LNCaP clone FGC (cell line): Measurements from ENCODE around the gene ANKH.

Experiments
- DNase-seq: peaks from one replicate; pipeline ENCODE4 v3.0.0-alpha.2; 2011; ENCODE audit warnings: low read depth
- H3K4me3 ChIP-seq: 2 replicates; pipeline ENCODE4 v1.5.1; 2011; ENCODE audit warnings: mild to moderate bottlenecking, low read depth, low read length, control low read depth
- TF ChIP-seq, protein P1 (sequence below): IDR thresholded peaks from 2 replicates; pipeline ENCODE4 v1.5.1; 2012; ENCODE audit warnings: mild to moderate bottlenecking; ENCODE audit not compliant: control insufficient read depth, insufficient read depth; ENCODE audit errors: extremely low read depth

The ANKH gene

DNA sequence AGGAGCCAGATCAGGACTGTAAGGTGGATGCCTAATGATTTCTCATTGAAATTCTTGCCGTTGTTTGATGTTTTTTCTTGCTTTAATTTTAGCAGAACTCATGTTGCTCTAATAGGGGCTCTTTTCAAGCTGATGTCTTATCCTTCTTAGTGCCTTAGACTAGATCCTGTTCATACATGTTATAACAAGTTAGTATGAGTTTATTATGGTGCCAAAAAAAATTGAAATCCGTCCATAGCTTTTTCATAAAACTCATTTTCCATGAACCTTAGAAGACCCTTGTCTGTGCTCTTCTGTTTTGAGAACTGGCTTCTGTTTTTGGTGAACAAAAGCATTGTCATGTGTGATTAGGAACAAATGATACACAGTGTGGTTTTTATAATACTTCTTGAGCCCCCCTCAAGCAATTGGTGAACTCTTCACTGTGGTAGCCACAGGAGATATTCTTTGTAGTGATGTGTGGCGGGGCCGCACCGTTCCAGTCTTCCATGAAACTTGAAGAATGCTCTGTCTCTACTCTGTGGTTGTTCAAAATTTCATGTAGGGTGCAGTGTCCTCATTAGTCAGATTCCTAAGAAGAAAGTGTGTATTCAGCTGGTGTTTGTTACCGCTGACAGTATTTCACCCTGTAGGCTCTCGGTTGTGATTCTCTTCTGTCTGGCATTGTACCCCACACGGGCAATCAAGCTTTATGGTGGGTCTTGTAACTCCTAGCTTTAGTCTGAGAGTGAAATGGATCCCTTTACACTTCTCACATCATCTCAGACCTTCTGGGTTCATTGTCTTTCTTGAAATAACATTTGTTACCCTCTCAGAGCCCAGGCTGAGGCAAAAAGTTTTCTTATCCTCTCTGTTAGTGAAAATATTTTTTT, 196.4 kb downstream of the ANKH start:
- TF ChIP-seq, protein P1, sequence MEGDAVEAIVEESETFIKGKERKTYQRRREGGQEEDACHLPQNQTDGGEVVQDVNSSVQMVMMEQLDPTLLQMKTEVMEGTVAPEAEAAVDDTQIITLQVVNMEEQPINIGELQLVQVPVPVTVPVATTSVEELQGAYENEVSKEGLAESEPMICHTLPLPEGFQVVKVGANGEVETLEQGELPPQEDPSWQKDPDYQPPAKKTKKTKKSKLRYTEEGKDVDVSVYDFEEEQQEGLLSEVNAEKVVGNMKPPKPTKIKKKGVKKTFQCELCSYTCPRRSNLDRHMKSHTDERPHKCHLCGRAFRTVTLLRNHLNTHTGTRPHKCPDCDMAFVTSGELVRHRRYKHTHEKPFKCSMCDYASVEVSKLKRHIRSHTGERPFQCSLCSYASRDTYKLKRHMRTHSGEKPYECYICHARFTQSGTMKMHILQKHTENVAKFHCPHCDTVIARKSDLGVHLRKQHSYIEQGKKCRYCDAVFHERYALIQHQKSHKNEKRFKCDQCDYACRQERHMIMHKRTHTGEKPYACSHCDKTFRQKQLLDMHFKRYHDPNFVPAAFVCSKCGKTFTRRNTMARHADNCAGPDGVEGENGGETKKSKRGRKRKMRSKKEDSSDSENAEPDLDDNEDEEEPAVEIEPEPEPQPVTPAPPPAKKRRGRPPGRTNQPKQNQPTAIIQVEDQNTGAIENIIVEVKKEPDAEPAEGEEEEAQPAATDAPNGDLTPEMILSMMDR = no peak
- no peak for DNase-seq
- no peak overlapping the region for H3K4me3 ChIP-seq

DNA sequence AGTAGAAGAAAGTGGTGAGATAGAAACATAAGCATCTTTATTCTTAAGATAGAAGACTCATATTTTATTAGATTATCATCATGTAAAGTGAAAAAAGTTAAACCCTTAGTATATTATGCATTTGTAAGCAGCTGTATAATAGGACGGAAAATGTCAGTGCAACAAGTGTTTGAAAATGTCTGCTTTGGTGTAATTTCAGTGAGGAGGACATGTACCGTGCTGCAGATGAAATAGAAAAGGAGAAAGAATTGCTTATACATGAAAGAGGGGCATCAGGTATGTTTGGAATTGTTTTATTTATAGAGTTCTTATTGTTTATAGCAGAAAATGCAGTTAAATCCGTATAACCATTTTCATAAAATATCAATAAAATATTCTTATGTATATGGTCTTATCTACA, 198.1 kb downstream of the ANKH start:
- TF ChIP-seq, protein P1 = no peak
- H3K4me3 ChIP-seq = no peak overlapping the region
- no peak for DNase-seq

DNA sequence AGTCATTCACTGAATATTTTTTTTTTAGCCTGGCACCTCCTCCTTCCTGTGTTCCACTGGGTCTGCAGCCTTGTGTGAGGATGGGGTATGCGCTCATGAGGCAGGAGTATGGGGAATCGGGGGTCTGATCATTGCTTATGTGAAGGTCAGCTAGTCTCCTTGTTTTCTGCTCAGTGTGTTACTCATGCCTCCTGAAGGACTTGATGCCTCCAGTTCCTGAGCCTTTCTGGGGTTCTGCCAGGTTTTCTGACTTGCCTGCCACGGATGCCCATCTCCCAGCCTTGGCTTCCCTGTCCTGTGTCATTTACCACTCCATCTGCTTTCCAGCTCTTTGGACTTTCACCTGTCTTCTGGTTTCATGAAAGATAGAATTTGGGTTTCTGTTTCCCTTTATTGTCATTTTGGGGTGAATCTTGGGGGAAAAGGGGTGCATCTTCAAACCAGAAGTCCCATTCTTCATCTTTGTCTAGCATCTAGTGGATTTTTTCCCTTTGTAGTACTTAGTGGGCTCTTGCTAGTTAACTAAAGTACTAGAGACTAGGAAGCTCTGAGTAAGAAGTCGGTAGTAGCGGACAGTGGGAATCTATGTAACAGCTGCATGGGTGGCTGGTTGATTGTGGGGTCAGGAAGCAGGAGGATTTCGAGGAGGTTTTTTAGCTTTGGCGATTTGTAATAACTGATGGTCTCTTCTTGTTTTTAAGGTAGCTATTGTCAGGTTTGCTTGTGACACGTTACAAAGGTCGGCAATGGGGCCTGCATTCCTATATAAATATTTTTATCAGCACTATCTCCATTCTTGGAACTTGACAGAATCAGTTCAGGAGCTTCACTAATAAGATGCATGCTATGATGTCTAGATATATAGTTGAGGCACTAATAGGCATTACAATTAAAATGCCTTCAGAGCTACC, 198.8 kb downstream of the ANKH start:
- no peak for DNase-seq

DNA sequence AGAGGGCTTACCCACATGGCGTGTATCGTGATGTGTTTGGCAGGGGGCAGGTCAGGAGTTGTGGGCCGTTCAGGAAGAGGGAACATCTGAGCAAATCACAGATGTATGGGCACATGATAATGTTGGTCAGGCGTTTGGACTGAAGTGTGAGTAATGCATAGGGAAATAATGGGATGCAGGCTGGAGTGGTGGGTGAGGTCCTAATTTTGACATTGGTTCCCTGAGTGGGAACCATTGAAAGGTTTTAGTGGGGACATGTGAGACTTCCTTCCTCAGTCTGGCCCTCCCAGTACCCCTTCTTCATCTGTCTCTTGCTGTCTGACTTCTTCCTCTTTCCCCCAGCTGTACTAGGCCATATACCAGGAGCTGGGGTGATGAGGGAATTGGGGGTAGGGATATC, 199.5 kb downstream of the ANKH start:
- H3K4me3 ChIP-seq = no peak overlapping the region
- TF ChIP-seq, protein P1 = no peak
- DNase-seq = no peak

More for the DNA sequence above, 198.8 kb downstream of the ANKH start:
- H3K4me3 ChIP-seq = no peak overlapping the region
- TF ChIP-seq, protein P1 = no peak

DNA sequence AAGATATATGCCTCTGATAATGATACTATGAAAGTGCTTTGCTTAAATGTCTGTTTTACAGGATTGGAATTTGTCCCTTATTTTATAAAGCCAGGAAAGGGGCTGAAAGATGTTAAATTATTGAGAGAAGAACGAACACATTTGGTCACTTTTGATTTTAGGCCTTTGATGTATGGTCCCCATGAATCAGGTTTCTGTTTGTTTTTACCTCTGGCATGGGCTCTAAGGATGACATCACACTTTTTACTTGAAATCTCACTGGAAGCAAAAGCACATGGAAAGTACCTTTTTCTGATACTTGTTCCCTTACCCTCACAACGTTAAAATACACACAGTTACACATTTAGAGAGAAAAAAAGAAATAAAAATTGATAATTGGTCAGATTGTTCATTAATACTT, 200.2 kb downstream of the ANKH start:
- peak; percentile 54 for DNase-seq
- no peak overlapping the region for H3K4me3 ChIP-seq
- TF ChIP-seq, protein P1 = no peak

DNA sequence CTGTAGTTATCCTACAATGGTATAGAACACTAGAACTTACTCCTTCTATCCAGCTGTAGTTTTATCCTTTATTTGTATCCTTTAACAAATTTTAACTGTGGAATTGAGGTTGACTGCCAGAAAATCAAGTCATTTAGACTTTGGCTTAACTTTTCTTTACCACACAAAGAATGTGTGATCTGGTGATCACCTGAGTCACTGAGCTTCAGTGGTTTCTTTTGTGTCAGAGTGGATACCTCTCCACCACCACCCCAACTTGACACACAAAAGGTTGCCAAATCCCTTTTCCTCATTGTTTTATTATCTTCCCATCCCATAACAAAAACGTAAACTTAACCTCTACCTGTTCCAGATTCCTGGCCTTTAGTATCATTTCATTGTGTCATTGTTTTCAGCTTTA, 201.6 kb downstream of the ANKH start:
- DNase-seq = no peak
- TF ChIP-seq, protein P1 = no peak
- no peak overlapping the region for H3K4me3 ChIP-seq
